ENCODE results near the gene UNC50. TPM values are rescaled to one million over a fixed set of nuclear protein-coding genes. Genes with fewer than 3 reads are reported as not detected.

The UNC50 gene
- total RNA-seq, 1 donor from 2014 or later: 34.4 TPM

- Histone ChIP-seq H3K27ac (no peak overlapping the region), H3K9me3 (no peaks in the 10 kb centered on the region), H3K27me3 (no peaks in the 10 kb centered on the region), H3K4me3 (no peak overlapping the region), H3K4me1 (peaks cover 8 to 9% of the 10 kb centered on the region in 2 donors), H3K36me3 (peaks cover 34 to 84% of the 10 kb centered on the region in 2 donors)
- TF ChIP-seq, protein P1, sequence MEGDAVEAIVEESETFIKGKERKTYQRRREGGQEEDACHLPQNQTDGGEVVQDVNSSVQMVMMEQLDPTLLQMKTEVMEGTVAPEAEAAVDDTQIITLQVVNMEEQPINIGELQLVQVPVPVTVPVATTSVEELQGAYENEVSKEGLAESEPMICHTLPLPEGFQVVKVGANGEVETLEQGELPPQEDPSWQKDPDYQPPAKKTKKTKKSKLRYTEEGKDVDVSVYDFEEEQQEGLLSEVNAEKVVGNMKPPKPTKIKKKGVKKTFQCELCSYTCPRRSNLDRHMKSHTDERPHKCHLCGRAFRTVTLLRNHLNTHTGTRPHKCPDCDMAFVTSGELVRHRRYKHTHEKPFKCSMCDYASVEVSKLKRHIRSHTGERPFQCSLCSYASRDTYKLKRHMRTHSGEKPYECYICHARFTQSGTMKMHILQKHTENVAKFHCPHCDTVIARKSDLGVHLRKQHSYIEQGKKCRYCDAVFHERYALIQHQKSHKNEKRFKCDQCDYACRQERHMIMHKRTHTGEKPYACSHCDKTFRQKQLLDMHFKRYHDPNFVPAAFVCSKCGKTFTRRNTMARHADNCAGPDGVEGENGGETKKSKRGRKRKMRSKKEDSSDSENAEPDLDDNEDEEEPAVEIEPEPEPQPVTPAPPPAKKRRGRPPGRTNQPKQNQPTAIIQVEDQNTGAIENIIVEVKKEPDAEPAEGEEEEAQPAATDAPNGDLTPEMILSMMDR (IDR thresholded peaks at IDR 0.05): no peak
- intact Hi-C loops (cut with DNase I): no loop called here
- no peak for DNase-seq (ENCODE audit: low spot score in 2 of 2)
Measured at GRCh38 chr2:98615481-98615880, 7.1 kb downstream of the UNC50 start.

GRCh38 chr2:98617149-98617548 is 8.8 kb downstream of the UNC50 start:
- Histone ChIP-seq H3K36me3 (peaks cover 28 to 84% of the 10 kb centered on the region in 2 donors), H3K27me3 (no peaks in the 10 kb centered on the region), H3K27ac (no peak overlapping the region), H3K9me3 (no peaks in the 10 kb centered on the region), H3K4me1 (no peaks in the 10 kb centered on the region), H3K4me3 (no peak overlapping the region)
- intact Hi-C loops (cut with DNase I): no loop called here
- DNase-seq (ENCODE audit: low spot score in 2 of 2): no peak
- TF ChIP-seq, protein P1 (IDR thresholded peaks at IDR 0.05): no peak

DNA sequence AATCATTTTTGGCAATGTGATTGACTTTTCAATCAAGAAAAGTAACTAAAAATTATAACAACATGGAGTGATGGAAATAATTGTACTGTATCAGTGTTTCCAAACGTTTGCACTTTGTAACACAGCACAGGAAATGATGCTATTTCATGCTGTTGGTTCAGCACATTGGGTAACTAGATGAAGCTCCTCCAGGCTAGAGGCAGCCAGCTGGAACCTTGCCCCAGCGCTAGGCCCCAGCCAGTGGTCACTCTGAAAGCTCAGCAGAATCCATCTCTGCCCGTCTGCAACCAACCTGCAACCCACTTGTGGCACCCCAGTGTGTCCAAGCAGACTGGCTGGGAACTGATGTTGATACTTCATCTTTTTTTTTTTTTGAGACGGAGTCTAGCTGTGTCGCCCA is 15.3 kb downstream of the UNC50 start:
- TF ChIP-seq, protein P1 (IDR thresholded peaks at IDR 0.05): no peak
- peak; percentile 31 to 74 for DNase-seq (ENCODE audit: low spot score in 2 of 2)
- Histone ChIP-seq H3K9me3 (no peaks in the 10 kb centered on the region), H3K27ac (no peak overlapping the region), H3K4me1 (no peaks in the 10 kb centered on the region), H3K4me3 (no peak overlapping the region), H3K36me3 (peaks cover 0 to 25% of the 10 kb centered on the region in 2 donors), H3K27me3 (no peaks in the 10 kb centered on the region)
- intact Hi-C loops (cut with DNase I): no loop called here

DNA sequence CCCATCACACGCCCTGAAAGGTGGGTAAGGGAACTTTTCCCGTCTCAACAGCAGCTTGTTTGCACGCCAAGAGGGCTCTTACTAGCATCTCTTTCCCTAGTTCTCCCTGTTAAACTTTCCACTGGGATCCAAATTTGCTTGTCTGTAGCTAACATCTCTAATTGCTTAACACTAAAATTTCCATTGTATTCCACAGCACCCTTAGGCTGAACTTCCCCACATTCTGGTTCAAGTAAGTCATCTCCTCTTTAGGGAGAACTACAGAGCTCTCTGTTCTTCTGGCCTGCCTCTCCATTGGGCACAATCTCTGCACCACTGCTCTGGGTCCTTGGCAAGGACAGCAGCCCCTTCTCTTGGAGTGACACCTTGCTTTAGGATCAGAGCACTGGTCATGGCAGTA is 24.0 kb downstream of the UNC50 start:
- no peak overlapping the region for H3K27ac ChIP-seq
- DNase-seq (ENCODE audit: low spot score in 2 of 2): no peak
- TF ChIP-seq, protein P1 (IDR thresholded peaks at IDR 0.05): no peak
- no peaks in the 10 kb centered on the region for H3K9me3 ChIP-seq
- no peaks in the 10 kb centered on the region for H3K27me3 ChIP-seq
- H3K4me1 ChIP-seq: no peaks in the 10 kb centered on the region
- H3K36me3 ChIP-seq: peaks cover 14 to 57% of the 10 kb centered on the region in 2 donors
- intact Hi-C loops (cut with DNase I): no loop called here
- H3K4me3 ChIP-seq: no peak overlapping the region

- no peaks in the 10 kb centered on the region for H3K27me3 ChIP-seq
- H3K4me1 ChIP-seq: no peaks in the 10 kb centered on the region
- H3K4me3 ChIP-seq: no peak overlapping the region
- H3K36me3 ChIP-seq: peaks cover 14 to 69% of the 10 kb centered on the region in 2 donors
- intact Hi-C loops (cut with DNase I): no loop called here
- no peaks in the 10 kb centered on the region for H3K9me3 ChIP-seq
- no peak overlapping the region for H3K27ac ChIP-seq
- TF ChIP-seq, protein P1 (IDR thresholded peaks at IDR 0.05): no peak
- no peak for DNase-seq (ENCODE audit: low spot score in 2 of 2)
Measured at GRCh38 chr2:98634406-98635092, 26.2 kb downstream of the UNC50 start.
